ENCODE data around the gene B4GALNT2. TPM values are rescaled to one million over a fixed set of nuclear protein-coding genes. Genes with fewer than 3 reads are reported as not detected.

The B4GALNT2 gene
- total RNA-seq, 3 donors from 2014 or later, result 0.15 to 0.66 TPM; not detected in 1

DNA sequence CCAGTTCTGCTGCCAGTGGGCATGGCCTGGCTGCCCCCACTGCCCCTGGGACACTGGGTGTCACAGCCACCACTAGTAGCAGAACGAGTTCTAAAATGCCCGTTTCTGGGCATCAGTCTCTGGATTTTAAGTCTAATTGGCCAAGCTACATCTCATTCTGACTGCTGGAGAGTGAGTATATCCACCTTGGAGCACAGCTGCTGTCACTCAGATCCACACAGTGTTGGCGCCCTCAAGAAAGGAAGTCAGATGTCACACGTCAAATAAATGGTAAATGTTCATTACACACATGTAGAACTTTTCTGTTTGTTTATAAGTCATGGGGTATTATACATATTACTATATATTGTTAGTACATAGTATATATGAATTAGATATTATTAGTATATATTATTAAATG is 58.4 kb downstream of the B4GALNT2 start:
- Histone ChIP-seq H3K27ac (no peak overlapping the region), H3K4me1 (no peaks in the 10 kb centered on the region)
- intact Hi-C loops (cut with DNase I; ENCODE audit: low total_unique reads), result loop anchor here (5.0 kb wide), 1 partner anchor 226 kb away; no protein-coding TSS in a partner anchor

DNA sequence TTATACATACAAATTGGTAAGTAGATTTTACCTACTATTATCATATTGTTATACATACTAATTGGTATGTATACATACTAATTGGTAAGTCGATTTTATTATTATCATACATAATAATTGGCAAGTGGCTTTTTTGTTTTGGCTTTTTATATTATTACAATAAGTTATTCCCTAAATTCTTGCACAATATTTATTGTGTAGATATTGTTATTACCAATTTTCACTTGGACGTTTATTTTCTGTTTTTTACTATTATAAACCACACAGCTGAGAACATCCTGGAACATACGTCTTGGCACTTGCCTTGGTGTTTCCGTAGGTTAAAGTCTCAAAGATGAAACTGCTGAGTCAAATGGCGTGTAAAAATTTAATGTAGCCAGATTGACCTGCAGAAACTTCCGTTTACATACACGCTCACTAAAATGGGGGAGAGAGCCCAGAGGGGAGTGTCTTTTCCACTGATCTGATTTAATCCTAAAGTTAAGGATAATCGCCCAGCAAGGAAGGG is 58.9 kb downstream of the B4GALNT2 start:
- H3K4me3 ChIP-seq, result peak overlapping the region; percentile 64 to 84 (median 71)
- no peaks in the 10 kb centered on the region for H3K27me3 ChIP-seq
- no peak for DNase-seq (ENCODE audit: low spot score in 2 of 2)
- peak overlapping the region; percentile 93 to 94 for H3K27ac ChIP-seq
- intact Hi-C loops (cut with DNase I; ENCODE audit: low total_unique reads), result loop anchor here (5.0 kb wide), 1 partner anchor 226 kb away; no protein-coding TSS in a partner anchor
- TF ChIP-seq POLR2A (IDR thresholded peaks at IDR 0.05) (no peak), POLR2AphosphoS5 (IDR thresholded peaks at IDR 0.05) (no peak), CTCF (IDR thresholded peaks at IDR 0.05) (no peak)
- H3K9me3 ChIP-seq, result no peaks in the 10 kb centered on the region
- H3K4me1 ChIP-seq, result no peaks in the 10 kb centered on the region
- H3K36me3 ChIP-seq, result no peaks in the 10 kb centered on the region

More for the DNA sequence above, 58.4 kb downstream of the B4GALNT2 start:
- Histone ChIP-seq H3K27me3 (no peaks in the 10 kb centered on the region), H3K4me3 (no peak overlapping the region), H3K36me3 (no peaks in the 10 kb centered on the region), H3K9me3 (no peaks in the 10 kb centered on the region)
- TF ChIP-seq CTCF (IDR thresholded peaks at IDR 0.05) (no peak), POLR2A (IDR thresholded peaks at IDR 0.05) (no peak), POLR2AphosphoS5 (IDR thresholded peaks at IDR 0.05) (no peak)
- no peak for DNase-seq (ENCODE audit: low spot score in 2 of 2)

DNA sequence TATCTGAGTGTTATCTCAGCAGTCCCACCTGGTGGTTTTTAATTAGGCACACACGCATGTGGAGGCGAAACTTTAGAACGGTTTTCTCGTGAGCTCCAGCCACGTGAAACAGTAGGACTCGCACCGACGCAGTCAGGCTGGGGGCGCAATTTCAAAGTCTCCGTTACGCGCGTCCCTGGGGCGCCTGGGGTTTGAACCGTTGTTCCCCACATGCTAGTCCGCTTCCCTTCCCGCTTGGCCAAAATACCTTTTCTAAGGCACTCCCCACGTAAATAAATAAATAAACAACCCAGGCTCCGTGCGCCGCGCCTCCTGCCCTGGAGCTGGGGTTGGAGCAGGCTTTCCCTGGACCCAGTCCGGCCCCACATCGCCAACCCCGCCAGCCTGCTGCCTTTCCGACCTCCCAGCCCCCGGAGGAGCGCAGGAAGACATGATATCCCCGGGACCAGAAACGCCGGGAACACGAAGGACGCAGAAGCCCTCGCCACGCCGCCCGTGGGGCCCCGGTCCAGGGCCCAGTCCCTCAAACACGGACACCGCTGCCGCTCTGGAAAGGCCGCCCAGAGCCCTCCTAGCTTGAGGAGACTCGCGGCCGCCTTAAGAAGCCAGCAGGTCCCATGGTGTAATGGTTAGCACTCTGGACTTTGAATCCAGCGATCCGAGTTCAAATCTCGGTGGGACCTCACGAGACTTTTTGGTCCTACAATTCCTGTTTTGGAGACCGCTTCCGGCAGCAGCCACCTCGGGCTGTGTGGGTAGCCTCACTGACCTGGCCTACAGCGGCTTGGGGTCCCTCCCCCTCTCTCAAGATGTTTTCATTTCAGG is 59.6 kb downstream of the B4GALNT2 start:
- H3K4me3 ChIP-seq, result peak overlapping the region; percentile 64 to 84 (median 71)
- H3K9me3 ChIP-seq, result no peaks in the 10 kb centered on the region
- H3K27me3 ChIP-seq, result no peaks in the 10 kb centered on the region
- peak overlapping the region; percentile 93 to 94 for H3K27ac ChIP-seq
- intact Hi-C loops (cut with DNase I; ENCODE audit: low total_unique reads), result loop anchor here (5.0 kb wide), 1 partner anchor 225 kb away; no protein-coding TSS in a partner anchor
- H3K4me1 ChIP-seq, result no peaks in the 10 kb centered on the region
- DNase-seq (ENCODE audit: low spot score in 2 of 2), result peak; percentile 92 to 97
- TF ChIP-seq POLR2AphosphoS5 (IDR thresholded peaks at IDR 0.05) (peak; percentile 55 to 92 (median 89)), POLR2A (IDR thresholded peaks at IDR 0.05) (no peak), CTCF (IDR thresholded peaks at IDR 0.05) (peak in 1 of 3 donors; percentile 22)
- no peaks in the 10 kb centered on the region for H3K36me3 ChIP-seq

DNA sequence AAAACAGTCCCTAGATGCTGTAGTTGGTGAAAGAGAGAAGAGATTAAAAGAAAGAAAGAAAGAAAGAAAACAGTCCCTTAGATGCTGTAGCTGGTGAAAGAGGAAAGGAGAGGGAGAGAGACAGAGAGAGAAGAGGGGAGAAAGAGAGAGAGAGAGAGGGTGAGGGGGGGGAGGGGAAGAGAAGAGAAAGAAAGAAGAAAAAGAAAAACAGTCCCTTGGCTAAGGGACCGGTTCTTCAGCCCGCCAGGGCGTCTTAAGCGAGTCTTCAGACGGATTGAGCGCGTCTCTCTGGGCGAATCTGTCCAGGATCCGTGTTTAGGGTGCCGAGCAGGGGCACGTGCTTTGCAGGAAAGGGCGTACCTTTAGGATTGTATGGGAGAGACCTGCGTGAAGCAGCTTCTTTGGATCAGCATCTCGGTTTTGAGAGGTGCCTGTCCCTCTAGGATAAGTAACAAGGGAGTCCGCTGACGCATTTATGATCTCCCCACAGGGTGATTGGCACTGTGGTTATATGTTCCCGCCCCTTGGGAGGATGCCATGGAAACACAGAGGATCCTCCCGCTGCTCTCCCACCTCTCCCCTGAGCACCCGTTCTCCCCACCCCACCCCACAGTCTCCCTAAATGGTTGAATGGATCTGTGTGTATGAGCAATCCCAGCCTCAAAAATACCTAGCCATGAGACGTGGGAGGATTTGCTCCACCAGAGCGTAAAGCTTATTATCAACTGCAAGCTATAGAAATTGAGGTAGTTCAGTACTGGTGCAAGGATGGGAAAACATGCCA is 61.1 kb downstream of the B4GALNT2 start:
- H3K4me3 ChIP-seq, result peak overlapping the region; percentile 64 to 84 (median 71)
- peak in 1 of 2 donors; percentile 59 for DNase-seq (ENCODE audit: low spot score in 2 of 2)
- peak overlapping the region; percentile 81 to 94 for H3K27ac ChIP-seq
- no peaks in the 10 kb centered on the region for H3K36me3 ChIP-seq
- H3K27me3 ChIP-seq, result no peaks in the 10 kb centered on the region
- intact Hi-C loops (cut with DNase I; ENCODE audit: low total_unique reads), result loop anchor here (5.0 kb wide), 1 partner anchor 224 kb away; no protein-coding TSS in a partner anchor
- no peaks in the 10 kb centered on the region for H3K9me3 ChIP-seq
- H3K4me1 ChIP-seq, result no peaks in the 10 kb centered on the region
- TF ChIP-seq CTCF (IDR thresholded peaks at IDR 0.05), result no peak
- TF ChIP-seq POLR2AphosphoS5 (IDR thresholded peaks at IDR 0.05), result peak in 1 of 3 donors; percentile 17
- TF ChIP-seq POLR2A (IDR thresholded peaks at IDR 0.05), result no peak
